ENCODE results near the gene PLEKHA6.

Gene PLEKHA6

DNA sequence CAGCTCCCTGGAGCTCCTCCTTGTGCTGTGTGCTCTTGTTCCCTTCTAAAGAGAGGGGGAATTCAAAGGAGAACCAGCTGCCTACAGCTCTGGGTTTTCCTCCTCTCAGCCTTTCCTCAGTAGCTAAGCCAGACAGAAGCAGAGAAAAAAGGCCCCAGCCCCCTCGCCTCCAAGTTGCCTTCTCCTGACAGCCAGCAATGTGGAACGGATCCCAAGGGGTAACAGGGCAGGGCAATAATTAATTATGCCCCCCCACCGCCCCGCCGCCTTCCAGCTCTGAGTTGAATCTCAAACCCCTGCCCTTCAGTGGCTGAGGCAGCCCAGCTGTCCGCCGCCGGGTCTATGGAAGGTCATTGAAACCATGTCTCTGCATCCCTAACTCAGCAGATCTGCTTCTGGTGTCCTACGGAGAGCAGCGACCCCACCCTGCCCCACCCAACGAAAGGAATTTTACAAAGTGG is 76.9 kb downstream of the PLEKHA6 start:
- DNase-seq = no peak

- DNase-seq = no peak
These were observed 79.4 kb downstream of the PLEKHA6 start for GRCh38 chr1:204280099-204280961.

GRCh38 chr1:204278958-204279357 is 80.8 kb downstream of the PLEKHA6 start:
- no peak for DNase-seq

DNA sequence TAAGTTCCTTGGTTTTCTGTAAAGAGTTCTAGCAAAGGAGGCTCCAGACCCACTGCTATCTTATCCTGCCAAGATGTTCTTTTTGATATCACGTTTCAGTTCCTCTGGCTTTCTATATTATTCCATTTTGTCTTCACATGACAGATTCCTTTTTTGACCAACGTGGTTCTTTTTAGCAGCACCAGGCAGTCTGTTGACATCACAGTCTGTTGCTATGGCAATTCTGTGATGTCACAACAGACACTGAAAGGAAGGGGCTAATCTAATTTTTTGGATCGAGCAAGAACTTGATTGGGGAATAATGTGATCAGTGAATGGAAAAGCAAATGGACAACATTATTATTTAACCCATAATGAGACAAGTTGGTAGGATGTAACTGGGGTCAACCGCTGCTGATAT is 81.5 kb downstream of the PLEKHA6 start:
- no peak for DNase-seq

GRCh38 chr1:204277563-204278219 is 82.0 kb downstream of the PLEKHA6 start:
- no peak for DNase-seq

- DNase-seq = no peak
These were observed 83.9 kb downstream of the PLEKHA6 start for GRCh38 chr1:204275695-204276370.

GRCh38 chr1:204274446-204274845 is 85.3 kb downstream of the PLEKHA6 start:
- no peak for DNase-seq

DNA sequence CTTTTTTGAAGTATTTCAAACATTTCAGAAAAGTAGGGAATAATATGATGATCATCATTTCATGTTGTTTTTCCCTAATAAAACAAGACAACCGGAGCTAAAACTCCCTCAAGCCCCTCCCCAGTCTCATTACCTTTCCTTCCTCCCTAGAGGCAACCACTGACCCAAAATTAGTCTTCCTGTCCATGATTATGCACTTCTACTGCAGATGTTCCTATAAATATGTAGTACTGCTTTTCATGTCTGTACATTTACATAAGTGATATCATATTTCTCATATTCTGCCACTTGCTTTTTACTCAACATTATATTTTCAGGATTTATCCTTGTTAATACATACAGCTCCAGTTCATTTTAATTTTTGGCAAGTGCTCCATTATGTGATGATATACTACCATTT is 87.2 kb downstream of the PLEKHA6 start:
- peak in 1 of 2 experiments; percentile 21 for DNase-seq

- no peak for DNase-seq
These were observed 87.8 kb downstream of the PLEKHA6 start for GRCh38 chr1:204271970-204272369.

GRCh38 chr1:204268101-204268500 is 91.6 kb downstream of the PLEKHA6 start:
- no peak for DNase-seq

GRCh38 chr1:204267191-204267601 is 92.5 kb downstream of the PLEKHA6 start:
- no peak for DNase-seq

DNA sequence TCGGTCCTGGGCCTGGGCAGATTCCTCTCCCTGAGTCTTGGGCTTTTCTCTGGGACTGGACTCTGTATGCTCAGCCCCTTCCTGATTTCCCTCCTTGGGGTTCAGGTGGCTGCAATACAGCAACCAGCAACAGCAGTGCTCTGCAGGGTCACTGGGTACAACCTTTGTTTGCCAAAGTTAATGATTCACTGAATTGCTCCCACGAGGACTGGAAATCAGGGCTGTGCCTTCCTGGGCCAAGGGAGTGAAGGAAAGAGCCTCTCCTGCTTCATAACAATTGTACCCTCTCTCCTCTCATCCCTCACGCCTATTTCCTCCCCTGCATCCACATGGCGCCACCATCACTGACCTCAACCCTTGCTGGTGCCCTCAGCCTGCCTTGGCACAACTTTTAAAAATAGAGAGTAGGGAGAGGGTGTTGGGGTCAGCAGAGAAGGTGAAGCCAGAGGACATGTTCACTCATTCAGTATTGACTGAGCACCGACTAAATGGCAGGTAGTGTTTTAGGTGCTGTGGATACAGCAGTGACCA is 93.2 kb downstream of the PLEKHA6 start:
- DNase-seq = no peak

DNA sequence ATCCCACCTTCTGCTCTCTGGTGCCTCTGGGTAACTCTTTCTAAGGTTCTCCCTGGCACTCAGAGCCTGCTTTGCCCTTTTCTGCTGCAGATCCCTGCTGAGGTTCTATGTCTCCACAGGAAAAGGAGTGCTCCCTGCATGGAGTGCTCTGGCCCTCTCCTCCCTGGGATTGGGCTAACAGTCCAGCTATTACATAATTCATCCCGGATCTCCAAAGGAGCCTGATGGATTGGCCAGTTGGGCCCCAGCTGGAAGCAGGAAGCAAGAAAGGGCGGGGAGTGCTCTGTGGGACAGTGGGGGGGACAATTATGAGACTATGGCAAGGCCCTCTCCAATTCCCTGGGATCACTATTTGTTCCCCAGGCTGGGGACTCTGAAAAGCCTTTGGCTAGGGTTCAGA is 94.1 kb downstream of the PLEKHA6 start:
- no peak for DNase-seq

DNA sequence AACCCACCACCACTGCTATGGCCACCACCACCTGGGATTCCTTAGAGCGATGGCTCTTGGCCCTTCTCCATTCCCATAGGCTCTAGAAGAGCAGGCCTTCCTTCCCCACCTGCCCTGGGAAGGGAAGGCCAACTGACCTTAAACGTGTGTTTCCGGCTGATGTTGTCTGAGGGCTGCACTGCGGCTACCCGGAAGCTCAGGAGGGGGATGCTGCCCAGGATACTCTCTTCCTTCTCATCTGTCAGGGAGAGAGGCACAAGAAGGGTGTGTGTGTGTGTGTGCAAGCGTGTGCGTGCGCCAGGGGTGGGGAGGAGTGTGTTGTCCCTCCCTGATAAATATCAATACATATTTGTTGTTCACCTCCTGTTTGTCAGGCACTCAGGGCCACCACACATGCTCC is 94.9 kb downstream of the PLEKHA6 start:
- no peak for DNase-seq

GRCh38 chr1:204263254-204263910 is 96.3 kb downstream of the PLEKHA6 start:
- no peak for DNase-seq

DNA sequence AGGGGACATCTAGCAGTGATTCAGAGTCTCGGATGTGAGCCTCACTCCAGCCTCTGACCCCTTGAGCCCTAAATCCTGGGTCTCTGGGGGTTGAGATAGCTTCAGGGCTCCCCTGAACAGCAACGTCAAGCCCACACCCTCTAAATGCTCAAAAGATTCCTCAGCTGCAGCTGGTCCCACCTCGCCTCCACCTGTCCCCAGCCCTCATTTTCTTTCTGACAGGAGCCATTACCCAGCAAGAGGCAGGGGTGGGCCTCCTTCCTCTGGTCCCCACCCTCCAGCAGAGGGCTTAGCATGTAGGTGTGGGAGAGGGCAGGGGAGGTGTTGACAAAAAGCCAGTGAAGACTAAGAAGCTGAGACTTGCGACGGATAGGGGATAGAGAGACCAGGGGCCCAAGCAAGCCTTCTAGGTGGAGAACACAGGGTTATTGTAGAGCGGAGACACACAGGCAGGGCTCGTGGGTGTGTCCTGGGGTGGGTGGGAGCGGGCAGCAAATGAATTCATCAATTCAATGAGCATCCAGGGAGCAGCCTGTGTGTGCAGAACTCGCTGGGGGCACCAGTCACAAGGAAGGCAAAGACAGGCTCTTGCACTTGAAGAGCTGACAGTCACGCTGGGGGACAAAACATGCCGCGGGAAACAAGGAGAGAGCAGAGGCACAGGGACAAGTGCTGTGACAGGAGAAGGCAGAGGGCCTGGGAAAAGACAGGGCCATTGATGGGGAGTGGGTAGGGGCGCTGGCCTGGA is 97.0 kb downstream of the PLEKHA6 start:
- no peak for DNase-seq

DNA sequence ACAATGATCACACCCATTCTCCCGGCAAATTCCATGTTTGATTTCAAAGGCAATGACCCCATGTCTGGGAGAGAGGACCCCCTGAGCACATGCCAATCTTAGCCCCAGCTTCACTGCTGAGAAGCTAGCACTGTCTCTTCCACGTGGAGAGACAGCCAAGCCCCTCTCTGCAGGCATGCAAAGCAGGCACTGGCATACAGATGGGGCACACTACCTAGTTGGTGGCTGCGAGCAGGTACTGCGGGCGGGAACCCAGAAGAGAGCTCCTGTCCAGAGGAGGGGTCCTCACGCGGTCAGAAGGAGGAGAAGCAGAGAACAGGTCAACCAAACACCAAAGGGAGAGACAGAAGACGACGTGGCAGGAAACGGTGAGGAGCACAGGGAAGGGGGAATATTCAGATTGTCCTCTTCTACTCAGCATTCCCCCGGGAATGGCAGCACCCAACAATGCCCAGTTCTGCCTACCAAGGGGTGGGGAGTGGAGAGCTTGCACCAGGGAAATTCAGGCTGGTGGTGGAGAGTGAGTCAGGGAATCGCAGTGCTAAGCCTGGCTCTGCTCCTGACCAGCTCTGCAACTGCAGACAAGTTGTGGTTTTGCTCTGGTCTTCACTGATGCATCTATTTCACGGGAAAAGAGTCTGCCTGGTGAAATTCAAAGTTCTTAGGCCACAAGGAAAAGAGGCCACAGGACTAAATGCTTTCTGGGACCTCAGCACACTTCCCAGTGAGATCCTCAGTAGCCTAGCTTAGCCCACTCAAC is 97.8 kb downstream of the PLEKHA6 start:
- DNase-seq = no peak

GRCh38 chr1:204261266-204261665 is 98.5 kb downstream of the PLEKHA6 start:
- no peak for DNase-seq

GRCh38 chr1:204260601-204261197 is 99.0 kb downstream of the PLEKHA6 start:
- DNase-seq = no peak

GRCh38 chr1:204259782-204260181 is 99.9 kb downstream of the PLEKHA6 start:
- no peak for DNase-seq

- no peak for DNase-seq
These were observed 100.5 kb downstream of the PLEKHA6 start for GRCh38 chr1:204259196-204259595.
